Left ventricle myocardium inferior (tissue), 1 donor: Measurements from ENCODE around the gene SMTN. TPM values are rescaled to one million over a fixed set of nuclear protein-coding genes. Genes with fewer than 3 reads are reported as not detected.

Source experiments
- DNase-seq: peaks from one replicate; pipeline ENCODE4 v3.0.0-alpha.2; 2020
- H3K27ac ChIP-seq: fragments of 200-600 bp; replicated peaks from 2 replicates; pipeline ENCODE4 v1.8.0; 2021
- H3K27me3 ChIP-seq: fragments of 200-600 bp; 2 replicates; pipeline ENCODE4 v1.8.0; 2021; ENCODE audit warnings: low read depth
- H3K36me3 ChIP-seq: fragments of 200-600 bp; 2 replicates; pipeline ENCODE4 v1.8.0; 2021
- H3K4me1 ChIP-seq: fragments of 200-600 bp; 2 replicates; pipeline ENCODE4 v1.8.0; 2021
- H3K4me3 ChIP-seq: fragments of 200-600 bp; 2 replicates; pipeline ENCODE4 v1.8.0; 2021; ENCODE audit warnings: mild to moderate bottlenecking, moderate library complexity
- H3K9me3 ChIP-seq: fragments of 200-600 bp; replicated peaks from 2 replicates; pipeline ENCODE4 v1.8.0; 2021
- intact Hi-C: fragments of 100-400 bp; cut with micrococcal nuclease; formaldehyde crosslinking; loops from one replicate; pipeline ENCODE4 v1.11.0; 2022
- total RNA-seq: library from RNA; stranded (reverse); fragmentation: NEBNext Ultra II Directional; extraction: Animal tissue kit (Norgen Biotek cat#: 25700); gene quantifications from one replicate; pipeline ENCODE4 v1.2.1, GENCODE V29; 2021
- TF ChIP-seq, protein P1 (sequence below): fragments of 200-600 bp; IDR thresholded peaks from 2 replicates; pipeline ENCODE4 v1.8.0; 2021; ENCODE audit warnings: antibody characterized with exemption, mild to moderate bottlenecking, borderline replicate concordance
- donor health status: DM: no; HTN: yes; CAD: no; lungs with severe emphysema.

The SMTN gene
- total RNA-seq, 1 donor from 2014 or later, result 245 TPM

DNA sequence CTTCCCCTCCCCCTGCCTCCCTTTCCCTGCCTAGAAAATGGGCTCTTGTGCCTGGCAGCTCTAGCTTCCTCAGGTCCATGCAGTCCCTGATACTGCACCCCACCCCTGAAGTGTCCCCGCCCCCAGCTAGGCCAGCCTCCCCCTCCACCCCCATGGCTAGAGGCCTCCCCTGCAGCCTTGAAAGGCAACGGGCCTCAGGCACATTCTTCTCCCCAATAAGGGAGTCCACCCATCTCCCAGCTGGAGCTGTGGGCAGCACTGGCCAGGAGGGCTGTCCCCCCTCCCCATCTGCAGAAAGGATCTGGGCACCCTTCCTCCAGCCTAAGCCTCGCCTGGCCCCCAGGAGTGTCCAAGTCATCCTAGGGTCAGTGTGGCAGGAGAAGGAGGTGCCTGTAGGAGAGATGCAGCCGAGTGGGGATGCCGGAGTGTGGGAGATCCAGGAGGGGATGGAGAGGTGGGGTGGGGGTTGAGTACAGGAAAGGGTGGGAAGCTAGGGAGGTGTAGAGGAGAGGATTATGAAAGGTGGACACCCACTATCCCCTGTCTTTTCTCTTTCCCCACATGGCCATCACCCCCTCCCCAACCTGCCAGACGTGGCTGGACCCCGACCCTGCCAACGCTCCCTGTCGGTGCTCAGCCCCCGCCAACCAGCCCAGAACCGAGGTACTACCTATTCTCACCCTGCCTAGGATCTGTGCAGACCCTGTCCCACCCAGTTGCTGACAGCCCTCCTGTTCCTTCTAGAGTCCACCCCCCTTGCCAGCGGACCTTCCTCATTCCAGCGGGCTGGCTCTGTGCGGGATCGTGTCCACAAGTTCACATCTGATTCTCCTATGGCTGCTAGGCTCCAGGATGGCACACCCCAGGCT lies 9.3 kb downstream of the SMTN start:
- TF ChIP-seq, protein P1, sequence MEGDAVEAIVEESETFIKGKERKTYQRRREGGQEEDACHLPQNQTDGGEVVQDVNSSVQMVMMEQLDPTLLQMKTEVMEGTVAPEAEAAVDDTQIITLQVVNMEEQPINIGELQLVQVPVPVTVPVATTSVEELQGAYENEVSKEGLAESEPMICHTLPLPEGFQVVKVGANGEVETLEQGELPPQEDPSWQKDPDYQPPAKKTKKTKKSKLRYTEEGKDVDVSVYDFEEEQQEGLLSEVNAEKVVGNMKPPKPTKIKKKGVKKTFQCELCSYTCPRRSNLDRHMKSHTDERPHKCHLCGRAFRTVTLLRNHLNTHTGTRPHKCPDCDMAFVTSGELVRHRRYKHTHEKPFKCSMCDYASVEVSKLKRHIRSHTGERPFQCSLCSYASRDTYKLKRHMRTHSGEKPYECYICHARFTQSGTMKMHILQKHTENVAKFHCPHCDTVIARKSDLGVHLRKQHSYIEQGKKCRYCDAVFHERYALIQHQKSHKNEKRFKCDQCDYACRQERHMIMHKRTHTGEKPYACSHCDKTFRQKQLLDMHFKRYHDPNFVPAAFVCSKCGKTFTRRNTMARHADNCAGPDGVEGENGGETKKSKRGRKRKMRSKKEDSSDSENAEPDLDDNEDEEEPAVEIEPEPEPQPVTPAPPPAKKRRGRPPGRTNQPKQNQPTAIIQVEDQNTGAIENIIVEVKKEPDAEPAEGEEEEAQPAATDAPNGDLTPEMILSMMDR, result no peak
- peak overlapping the region; percentile 59 for H3K27ac ChIP-seq
- H3K4me3 ChIP-seq, result no peak overlapping the region
- H3K9me3 ChIP-seq, result no peaks in the 10 kb centered on the region
- intact Hi-C loops, result no loop called here
- no peaks in the 10 kb centered on the region for H3K27me3 ChIP-seq
- H3K4me1 ChIP-seq, result peaks cover 85% of the 10 kb centered on the region
- no peak for DNase-seq
- peaks cover 82% of the 10 kb centered on the region for H3K36me3 ChIP-seq

DNA sequence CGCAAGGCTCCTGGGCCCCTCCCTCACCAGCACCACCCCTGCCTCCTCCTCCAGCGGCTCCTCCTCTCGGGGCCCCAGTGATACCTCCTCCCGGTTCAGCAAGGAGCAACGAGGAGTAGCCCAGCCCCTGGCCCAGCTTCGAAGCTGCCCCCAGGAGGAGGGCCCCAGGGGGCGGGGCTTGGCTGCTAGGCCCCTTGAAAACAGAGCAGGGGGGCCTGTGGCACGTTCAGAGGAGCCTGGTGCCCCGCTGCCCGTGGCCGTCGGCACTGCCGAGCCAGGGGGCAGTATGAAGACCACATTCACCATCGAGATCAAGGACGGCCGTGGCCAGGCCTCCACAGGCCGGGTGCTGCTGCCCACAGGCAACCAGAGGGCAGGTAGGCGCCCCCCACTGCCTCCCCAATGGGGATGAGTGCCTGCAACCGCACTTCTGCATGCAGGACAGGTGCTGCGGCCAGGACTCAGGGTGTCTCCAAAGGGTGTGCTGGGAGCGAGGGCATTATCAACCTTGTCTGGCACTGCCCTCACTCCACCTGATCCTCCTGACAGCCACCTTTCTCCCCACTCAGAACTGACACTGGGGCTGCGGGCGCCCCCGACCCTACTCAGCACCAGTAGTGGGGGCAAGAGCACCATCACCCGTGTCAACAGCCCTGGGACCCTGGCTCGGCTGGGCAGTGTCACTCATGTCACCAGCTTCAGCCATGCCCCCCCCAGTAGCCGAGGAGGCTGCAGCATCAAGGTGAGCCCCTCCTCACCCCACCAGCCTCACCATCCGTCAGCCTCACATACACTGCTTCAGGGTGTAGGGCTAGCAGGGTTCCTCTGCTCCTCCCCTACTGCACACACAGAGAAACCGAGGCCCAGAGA lies 10.2 kb downstream of the SMTN start:
- Histone ChIP-seq H3K4me1 (peaks cover 85% of the 10 kb centered on the region), H3K9me3 (no peaks in the 10 kb centered on the region), H3K4me3 (no peak overlapping the region), H3K27ac (peak overlapping the region; percentile 98), H3K36me3 (peaks cover 91% of the 10 kb centered on the region), H3K27me3 (no peaks in the 10 kb centered on the region)
- TF ChIP-seq, protein P1, result no peak
- intact Hi-C loops, result no loop called here
- DNase-seq, result no peak

DNA sequence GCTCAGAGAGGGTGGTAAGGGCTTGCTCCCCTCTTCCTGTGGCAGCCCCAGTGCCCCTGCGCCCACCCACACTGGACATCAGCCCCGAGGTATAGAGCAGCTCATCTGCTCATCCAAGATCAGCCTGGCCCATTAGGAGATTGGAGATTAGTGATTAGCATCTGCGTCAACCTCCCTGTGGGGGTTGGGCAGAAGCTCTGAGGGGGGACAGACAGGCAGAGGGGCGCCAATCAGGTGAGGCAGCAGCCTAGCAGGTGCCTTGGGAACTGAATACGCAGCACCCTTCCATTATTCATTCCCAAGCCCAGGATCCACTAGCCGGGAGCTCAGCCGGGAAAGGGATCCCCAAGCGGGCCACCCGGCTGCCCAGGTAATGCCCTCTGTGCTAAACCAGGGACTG lies 11.0 kb downstream of the SMTN start:
- DNase-seq, result no peak
- Histone ChIP-seq H3K27ac (peak overlapping the region; percentile 98), H3K27me3 (no peaks in the 10 kb centered on the region), H3K9me3 (no peaks in the 10 kb centered on the region), H3K36me3 (peaks cover 99% of the 10 kb centered on the region), H3K4me1 (peaks cover 85% of the 10 kb centered on the region), H3K4me3 (no peak overlapping the region)
- intact Hi-C loops, result no loop called here
- TF ChIP-seq, protein P1, result no peak

DNA sequence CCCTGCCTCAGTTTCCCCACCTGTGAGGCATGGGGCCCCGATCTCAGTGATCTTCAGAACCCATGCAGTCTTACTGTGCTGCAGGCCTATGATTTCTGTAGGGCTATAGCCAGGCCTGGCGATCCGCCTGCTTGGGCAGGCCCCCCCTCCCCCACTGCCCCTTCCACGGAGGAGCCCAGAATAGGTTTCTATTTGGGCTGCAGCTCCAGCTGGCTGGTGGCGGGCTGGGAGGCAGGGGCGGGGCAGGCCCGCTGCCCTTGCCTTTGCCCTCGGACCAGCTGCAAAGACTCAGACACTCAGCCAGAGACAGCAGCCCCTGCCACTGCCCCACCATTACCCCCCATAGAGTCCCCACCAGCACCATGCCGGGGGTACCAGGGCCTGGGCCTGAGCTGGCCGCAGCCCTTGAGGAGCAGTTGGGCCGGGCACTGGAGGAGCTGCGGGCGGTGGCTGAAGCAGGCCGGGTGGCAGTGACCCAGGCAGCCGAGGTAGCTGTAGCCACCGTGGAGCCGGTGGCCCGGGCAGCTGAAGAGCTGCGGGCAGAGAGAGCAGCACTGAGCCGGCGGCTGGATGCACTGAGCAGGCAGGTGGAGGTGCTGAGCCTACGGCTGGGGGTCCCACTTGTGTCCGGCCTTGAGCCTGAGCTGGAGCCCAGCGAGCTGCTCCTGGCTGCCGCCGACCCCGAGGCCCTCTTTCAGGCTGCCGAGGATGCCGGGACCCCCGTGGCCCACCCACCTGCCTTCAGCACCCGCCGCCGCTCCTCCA lies 12.2 kb downstream of the SMTN start:
- Histone ChIP-seq H3K36me3 (peaks cover 100% of the 10 kb centered on the region), H3K27me3 (no peaks in the 10 kb centered on the region), H3K4me3 (peak overlapping the region; percentile 69), H3K9me3 (no peaks in the 10 kb centered on the region), H3K4me1 (peaks cover 85% of the 10 kb centered on the region), H3K27ac (peak overlapping the region; percentile 98)
- intact Hi-C loops, result no loop called here
- TF ChIP-seq, protein P1, result no peak
- peak; percentile 82 for DNase-seq

DNA sequence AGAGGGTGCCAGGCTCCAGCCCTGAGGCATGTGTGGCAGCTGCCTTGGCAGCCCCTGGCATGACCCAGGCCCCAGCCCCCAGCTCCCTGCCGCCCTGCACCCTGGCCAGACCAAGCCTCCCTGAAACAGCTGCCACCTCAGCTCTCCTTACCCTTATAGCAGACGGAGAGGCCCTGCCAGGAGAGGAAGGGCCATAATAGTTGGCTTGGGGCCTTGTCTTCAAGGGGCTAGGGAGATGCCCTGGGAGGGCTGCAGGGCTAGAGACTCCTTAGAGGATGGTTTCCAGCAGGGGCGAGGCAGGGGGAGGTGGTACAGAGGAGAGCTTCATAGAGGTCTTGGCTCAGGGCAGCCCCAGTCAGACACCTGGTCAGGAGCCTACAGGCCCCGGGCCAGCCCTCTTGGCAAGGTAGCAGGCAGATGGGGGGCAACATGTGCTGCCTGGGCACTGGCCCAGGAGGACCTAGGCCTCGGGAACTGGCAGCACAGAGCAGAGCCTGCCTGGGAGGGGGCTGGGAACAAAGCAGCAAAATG lies 13.0 kb downstream of the SMTN start:
- peaks cover 100% of the 10 kb centered on the region for H3K36me3 ChIP-seq
- TF ChIP-seq, protein P1, result no peak
- intact Hi-C loops, result no loop called here
- DNase-seq, result peak; percentile 77
- peaks cover 85% of the 10 kb centered on the region for H3K4me1 ChIP-seq
- no peaks in the 10 kb centered on the region for H3K9me3 ChIP-seq
- H3K27me3 ChIP-seq, result no peaks in the 10 kb centered on the region
- peak overlapping the region; percentile 98 for H3K27ac ChIP-seq
- peak overlapping the region; percentile 69 for H3K4me3 ChIP-seq
